Thyroid gland (tissue), 4 donors: Measurements from ENCODE around the gene FNDC5.

ENCODE experiments used
- POLR2A ChIP-seq, 2 donors: fragments of 450-650 bp; IDR thresholded peaks; one replicate each; pipeline ENCODE4 v1.6.1; 2017; ENCODE audit warnings: antibody characterized with exemption in 2 of 2, mild to moderate bottlenecking in 2 of 2, moderate library complexity in 1 of 2
- TF ChIP-seq, protein P1 (sequence below), 6 experiments: fragments of 200-600 bp in 3 of 6; fragments of 450-650 bp in 3 of 6; sonication (generic) in 3 of 6; IDR thresholded peaks; one replicate each; pipeline ENCODE4 v1.5.1; 2016 to 2019; ENCODE audit warnings: antibody characterized with exemption in 6 of 6, mild to moderate bottlenecking in 2 of 6, inconsistent platforms in 1 of 6, moderate library complexity in 1 of 6

DNA sequence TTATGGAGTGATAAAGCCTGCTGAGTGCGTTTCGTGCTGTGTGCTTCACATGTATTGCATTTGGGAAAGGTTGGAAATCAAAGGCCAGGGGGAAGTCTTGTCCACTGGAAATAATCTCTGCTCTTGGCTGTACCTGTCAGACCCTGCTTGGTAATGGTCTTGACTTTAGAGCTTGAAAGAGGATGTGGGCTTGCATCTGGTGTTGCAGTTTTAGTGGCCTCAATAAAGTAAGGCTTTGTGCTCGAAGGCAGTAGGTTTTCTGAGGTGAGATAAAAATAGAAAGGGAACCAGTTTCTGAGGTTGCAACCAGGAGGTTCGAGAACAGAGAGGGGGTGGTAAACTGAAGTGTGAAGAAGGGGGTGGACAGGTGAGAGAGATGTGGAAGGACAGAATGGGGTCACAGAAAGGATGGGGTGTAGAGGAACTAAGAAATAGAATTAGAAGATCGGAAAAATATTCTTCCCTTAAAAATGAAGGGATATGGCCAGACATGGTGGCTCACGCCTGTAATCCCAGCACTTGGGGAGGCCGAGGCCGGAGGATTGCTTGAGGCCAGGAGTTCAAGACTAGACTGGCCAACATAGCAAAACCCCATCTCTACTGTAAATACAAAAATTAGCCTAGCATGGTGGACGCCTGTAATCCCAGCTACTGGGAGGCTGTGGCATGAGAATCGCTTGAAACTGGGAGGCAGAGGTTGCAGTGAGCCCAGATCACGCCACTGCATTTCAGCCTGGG is 51.7 kb downstream of the FNDC5 start:
- TF ChIP-seq POLR2A (IDR thresholded peaks at IDR 0.05), result no peak
- TF ChIP-seq, protein P1, sequence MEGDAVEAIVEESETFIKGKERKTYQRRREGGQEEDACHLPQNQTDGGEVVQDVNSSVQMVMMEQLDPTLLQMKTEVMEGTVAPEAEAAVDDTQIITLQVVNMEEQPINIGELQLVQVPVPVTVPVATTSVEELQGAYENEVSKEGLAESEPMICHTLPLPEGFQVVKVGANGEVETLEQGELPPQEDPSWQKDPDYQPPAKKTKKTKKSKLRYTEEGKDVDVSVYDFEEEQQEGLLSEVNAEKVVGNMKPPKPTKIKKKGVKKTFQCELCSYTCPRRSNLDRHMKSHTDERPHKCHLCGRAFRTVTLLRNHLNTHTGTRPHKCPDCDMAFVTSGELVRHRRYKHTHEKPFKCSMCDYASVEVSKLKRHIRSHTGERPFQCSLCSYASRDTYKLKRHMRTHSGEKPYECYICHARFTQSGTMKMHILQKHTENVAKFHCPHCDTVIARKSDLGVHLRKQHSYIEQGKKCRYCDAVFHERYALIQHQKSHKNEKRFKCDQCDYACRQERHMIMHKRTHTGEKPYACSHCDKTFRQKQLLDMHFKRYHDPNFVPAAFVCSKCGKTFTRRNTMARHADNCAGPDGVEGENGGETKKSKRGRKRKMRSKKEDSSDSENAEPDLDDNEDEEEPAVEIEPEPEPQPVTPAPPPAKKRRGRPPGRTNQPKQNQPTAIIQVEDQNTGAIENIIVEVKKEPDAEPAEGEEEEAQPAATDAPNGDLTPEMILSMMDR (IDR thresholded peaks at IDR 0.05), result no peak
